Bronchial epithelial cell (primary cell): ENCODE results near the gene KCTD5. TPM values are rescaled to one million over a fixed set of nuclear protein-coding genes. Genes with fewer than 3 reads are reported as not detected.

Experiments used
- DNase-seq: peaks from one replicate; pipeline ENCODE4 v3.0.0-alpha.2; 2010; ENCODE audit warnings: low read depth
- FAIRE-seq: peaks from 2 replicates; lab custom pipeline; 2011; peaks lifted over from hg19 to GRCh38; lab: Jason Lieb, UNC
- H3K27me3 ChIP-seq: 2 replicates; pipeline ENCODE4 v1.5.1; 2011; ENCODE audit warnings: low read length; ENCODE audit not compliant: control insufficient read depth, insufficient read depth
- H3K36me3 ChIP-seq: 2 replicates; pipeline ENCODE4 v1.5.1; 2011; ENCODE audit warnings: low read length; ENCODE audit not compliant: control insufficient read depth, insufficient read depth
- H3K4me3 ChIP-seq: 2 replicates; pipeline ENCODE4 v1.5.1; 2011; ENCODE audit warnings: mild to moderate bottlenecking, low read depth, low read length, control low read depth
- CTCF ChIP-seq: IDR thresholded peaks from 2 replicates; pipeline ENCODE4 v1.5.1; 2011; ENCODE audit warnings: mild to moderate bottlenecking, moderate library complexity, low read length, control low read depth, inconsistent platforms; ENCODE audit not compliant: insufficient read depth, severe bottlenecking
- total RNA-seq: library from RNA; depleted of rRNA; stranded (reverse); fragments of >200 nt; gene quantifications from 2 replicates; pipeline ENCODE4 v1.2.1, GENCODE V29; 2014

The KCTD5 gene
- total RNA-seq, 1 donor from 2014 or later: 28.4 TPM

GRCh38 chr16:2705351-2705750 is 23.0 kb downstream of the KCTD5 start:
- Histone ChIP-seq H3K36me3 (peaks cover 45% of the 10 kb centered on the region), H3K4me3 (no peak overlapping the region), H3K27me3 (no peaks in the 10 kb centered on the region)
- TF ChIP-seq CTCF: no peak
- DNase-seq (no peak), FAIRE-seq (no peak)

- DNase-seq: no peak
- Histone ChIP-seq H3K4me3 (no peak overlapping the region), H3K36me3 (peaks cover 41% of the 10 kb centered on the region), H3K27me3 (no peaks in the 10 kb centered on the region)
- FAIRE-seq: no peak
- no peak for TF ChIP-seq CTCF
Measured at GRCh38 chr16:2706085-2706484, 23.8 kb downstream of the KCTD5 start.

GRCh38 chr16:2706611-2707311 is 24.4 kb downstream of the KCTD5 start:
- FAIRE-seq (no peak), DNase-seq (no peak)
- no peak for TF ChIP-seq CTCF
- Histone ChIP-seq H3K4me3 (no peak overlapping the region), H3K27me3 (no peaks in the 10 kb centered on the region), H3K36me3 (peaks cover 36% of the 10 kb centered on the region)

GRCh38 chr16:2707368-2708289 is 25.3 kb downstream of the KCTD5 start:
- TF ChIP-seq CTCF: no peak
- FAIRE-seq: no peak

GRCh38 chr16:2708290-2708639 is 25.9 kb downstream of the KCTD5 start:
- Histone ChIP-seq H3K27me3 (no peaks in the 10 kb centered on the region), H3K4me3 (no peak overlapping the region), H3K36me3 (peaks cover 27% of the 10 kb centered on the region)
- FAIRE-seq: no peak
- no peak for DNase-seq
- no peak for TF ChIP-seq CTCF

More at GRCh38 chr16:2707368-2708289, 25.3 kb downstream of the KCTD5 start:
- no peak for DNase-seq
- Histone ChIP-seq H3K4me3 (no peak overlapping the region), H3K36me3 (peaks cover 30% of the 10 kb centered on the region), H3K27me3 (no peaks in the 10 kb centered on the region)
